Esophagus squamous epithelium (tissue), 5 donors: ENCODE results near the gene SMIM35. TPM values are rescaled to one million over a fixed set of nuclear protein-coding genes. Genes with fewer than 3 reads are reported as not detected.

Source experiments
- DNase-seq: peaks from one replicate; lab custom pipeline; 2025; lab: John Stamatoyannopoulos, UW
- H3K27ac ChIP-seq, 4 donors: fragments of 200-600 bp; sonication (generic); one replicate each; pipeline ENCODE4 v1.5.1; 2016 to 2019; ENCODE audit warnings: mild to moderate bottlenecking in 1 of 4
- H3K27me3 ChIP-seq, 4 donors: fragments of 200-600 bp; sonication (generic); 1 replicate in 3 of 4; 2 replicates in 1 of 4; pipeline versions ENCODE4 v1.5.1 to v1.6.0; 2017 to 2021; ENCODE audit warnings: antibody characterized with exemption in 1 of 4
- H3K36me3 ChIP-seq, 3 donors: fragments of 200-600 bp; sonication (generic); one replicate each; pipeline ENCODE4 v1.5.1; 2016 to 2019
- H3K4me1 ChIP-seq, 3 donors: fragments of 200-600 bp; sonication (generic); one replicate each; pipeline ENCODE4 v1.5.1; 2017 to 2019
- H3K4me3 ChIP-seq, 4 donors: fragments of 200-600 bp; sonication (generic); 1 replicate in 3 of 4; 2 replicates in 1 of 4; pipeline ENCODE4 v1.5.1; 2016 to 2019; ENCODE audit warnings: mild to moderate bottlenecking in 2 of 4, moderate library complexity in 1 of 4
- H3K9me3 ChIP-seq, 3 donors: fragments of 200-600 bp; sonication (generic); one replicate each; pipeline ENCODE4 v1.5.1; 2016 to 2019
- CTCF ChIP-seq, 6 experiments: fragments of 450-650 bp in 4 of 6; fragments of 200-600 bp in 2 of 6; sonication (generic) in 2 of 6; IDR thresholded peaks; one replicate each; pipeline ENCODE4 v1.5.1; 2016 to 2019; ENCODE audit warnings: antibody characterized with exemption in 6 of 6, mild to moderate bottlenecking in 4 of 6, moderate library complexity in 4 of 6
- POLR2A ChIP-seq, 4 donors: fragments of 450-650 bp; IDR thresholded peaks; one replicate each; pipeline ENCODE4 v1.6.1; 2017; ENCODE audit warnings: antibody characterized with exemption in 4 of 4, mild to moderate bottlenecking in 4 of 4, moderate library complexity in 3 of 4
- WGBS, 2 donors: methylation state at CpG; one replicate each; pipeline ENCODE4 v1.1.5; 2018; 5-methylcytosine and 5-hydroxymethylcytosine counted together
- intact Hi-C: fragments of 100-400 bp; cut with DNase I; formaldehyde crosslinking; loops from one replicate; pipeline ENCODE4 v1.15.0; 2022
- total RNA-seq, 4 donors: library from RNA; depleted of rRNA; stranded (reverse); fragments of >200 nt; gene quantifications; one replicate each; pipeline ENCODE4 v1.1.0, GENCODE V29; 2016
- donor health status: DM: yes; HTN: yes; CAD: no.

Gene SMIM35
- total RNA-seq, 4 donors from 2014 or later = not detected

GRCh38 chr11:118018401-118018800 is 68.4 kb downstream of the SMIM35 start:
- DNase-seq = no peak
- Histone ChIP-seq H3K9me3 (peaks cover 0 to 3% (median 0%) of the 10 kb centered on the region in 3 donors), H3K4me3 (no peak overlapping the region), H3K4me1 (no peaks in the 10 kb centered on the region), H3K27me3 (peaks cover 0 to 7% (median 0%) of the 10 kb centered on the region in 4 donors), H3K27ac (no peak overlapping the region), H3K36me3 (no peaks in the 10 kb centered on the region)
- TF ChIP-seq CTCF (IDR thresholded peaks at IDR 0.05) (no peak), POLR2A (IDR thresholded peaks at IDR 0.05) (no peak)
- 84 to 92% methylated on average over 2 of the region's 2 CpGs for WGBS, 2 donors
- intact Hi-C loops = no loop called here

GRCh38 chr11:118017631-118018315 is 69.0 kb downstream of the SMIM35 start:
- no peak for DNase-seq
- Histone ChIP-seq H3K27ac (no peak overlapping the region), H3K36me3 (no peaks in the 10 kb centered on the region), H3K27me3 (peaks cover 0 to 7% (median 0%) of the 10 kb centered on the region in 4 donors), H3K9me3 (peaks cover 0 to 3% (median 0%) of the 10 kb centered on the region in 3 donors), H3K4me1 (peaks cover 3 to 4% (median 3%) of the 10 kb centered on the region in 3 donors), H3K4me3 (no peak overlapping the region)
- intact Hi-C loops = no loop called here
- TF ChIP-seq POLR2A (IDR thresholded peaks at IDR 0.05) (no peak), CTCF (IDR thresholded peaks at IDR 0.05) (no peak)
- WGBS, 2 donors = 66 to 70% methylated on average over 4 of the region's 4 CpGs

GRCh38 chr11:118017111-118017510 is 69.7 kb downstream of the SMIM35 start:
- TF ChIP-seq POLR2A (IDR thresholded peaks at IDR 0.05) (no peak), CTCF (IDR thresholded peaks at IDR 0.05) (no peak)
- 56 to 85% methylated on average over 3 of the region's 3 CpGs for WGBS, 2 donors
- H3K27ac ChIP-seq = no peak overlapping the region
- intact Hi-C loops = no loop called here
- H3K4me3 ChIP-seq = no peak overlapping the region
- H3K27me3 ChIP-seq = peaks cover 0 to 7% (median 0%) of the 10 kb centered on the region in 4 donors
- DNase-seq = no peak
- H3K9me3 ChIP-seq = peaks cover 0 to 3% (median 0%) of the 10 kb centered on the region in 3 donors
- peaks cover 9 to 11% (median 9%) of the 10 kb centered on the region in 3 donors for H3K4me1 ChIP-seq
- H3K36me3 ChIP-seq = no peaks in the 10 kb centered on the region

GRCh38 chr11:118016104-118016503 is 70.7 kb downstream of the SMIM35 start:
- Histone ChIP-seq H3K9me3 (peaks cover 0 to 3% (median 0%) of the 10 kb centered on the region in 3 donors), H3K36me3 (no peaks in the 10 kb centered on the region), H3K27ac (no peak overlapping the region), H3K4me1 (peaks cover 15 to 21% (median 19%) of the 10 kb centered on the region in 3 donors), H3K27me3 (peaks cover 0 to 7% (median 0%) of the 10 kb centered on the region in 4 donors), H3K4me3 (no peak overlapping the region)
- TF ChIP-seq POLR2A (IDR thresholded peaks at IDR 0.05) = no peak
- TF ChIP-seq CTCF (IDR thresholded peaks at IDR 0.05) = no peak
- intact Hi-C loops = no loop called here
- DNase-seq = no peak
- 56 to 76% methylated on average over 3 of the region's 4 CpGs for WGBS, 2 donors

- Histone ChIP-seq H3K9me3 (peaks cover 0 to 3% (median 0%) of the 10 kb centered on the region in 3 donors), H3K27ac (no peak overlapping the region), H3K4me3 (no peak overlapping the region), H3K36me3 (no peaks in the 10 kb centered on the region), H3K27me3 (peaks cover 0 to 11% (median 0%) of the 10 kb centered on the region in 4 donors), H3K4me1 (peaks cover 15 to 28% (median 21%) of the 10 kb centered on the region in 3 donors)
- intact Hi-C loops = no loop called here
- TF ChIP-seq POLR2A (IDR thresholded peaks at IDR 0.05) (no peak), CTCF (IDR thresholded peaks at IDR 0.05) (no peak)
- DNase-seq = no peak
- 77 to 90% methylated on average over 2 to 11 of the region's 11 CpGs for WGBS, 2 donors
Measured at GRCh38 chr11:118015385-118015841, 71.3 kb downstream of the SMIM35 start.
